ENCODE measurements around the gene PCIF1. TPM values are rescaled to one million over a fixed set of nuclear protein-coding genes. Genes with fewer than 3 reads are reported as not detected.

The PCIF1 gene
- total and polyA plus RNA-seq, 8 donors: 21.0 to 41.4 (median 27.3) TPM

GRCh38 chr20:45888681-45889080, 45.8 kb upstream of the PCIF1 start:
- peaks cover 15 to 64% (median 52%) of the 10 kb centered on the region in 4 donors for H3K36me3 ChIP-seq
- TF ChIP-seq POLR2AphosphoS5 (IDR thresholded peaks at IDR 0.05) (no peak), POLR2A (IDR thresholded peaks at IDR 0.05) (no peak), EP300 (IDR thresholded peaks at IDR 0.05) (no peak), CTCF (IDR thresholded peaks at IDR 0.05) (no peak)
- intact Hi-C loops (cut with DNase I; ENCODE audit: low total_unique reads): no loop called here

GRCh38 chr20:45890077-45890984, 44.2 kb upstream of the PCIF1 start:
- H3K4me1 ChIP-seq: peaks cover 15 to 50% (median 44%) of the 10 kb centered on the region in 4 donors
- H3K9me3 ChIP-seq: no peaks in the 10 kb centered on the region
- H3K27me3 ChIP-seq: no peaks in the 10 kb centered on the region
- TF ChIP-seq POLR2A (IDR thresholded peaks at IDR 0.05): no peak
- TF ChIP-seq POLR2AphosphoS5 (IDR thresholded peaks at IDR 0.05): peak in 2 of 3 donors; percentile 65 to 70
- TF ChIP-seq EP300 (IDR thresholded peaks at IDR 0.05): no peak
- peak in 5 of 7 experiments; percentile 37 to 65 (median 55) for TF ChIP-seq CTCF (IDR thresholded peaks at IDR 0.05)
- intact Hi-C loops (cut with DNase I; ENCODE audit: low total_unique reads): no loop called here
- 1 to 5% (median 2%) methylated on average over 31 to 79 of the region's 79 CpGs for WGBS, 5 donors
- peak overlapping the region; percentile 65 to 92 (median 74) for H3K4me3 ChIP-seq
- H3K36me3 ChIP-seq: peaks cover 31 to 66% (median 55%) of the 10 kb centered on the region in 4 donors
- peak; percentile 83 to 94 for DNase-seq
- peak overlapping the region; percentile 83 to 88 (median 87) for H3K27ac ChIP-seq

More at GRCh38 chr20:45888681-45889080, 45.8 kb upstream of the PCIF1 start:
- no peaks in the 10 kb centered on the region for H3K9me3 ChIP-seq
- WGBS, 5 donors: 50 to 92% (median 91%) methylated on average over 1 to 3 of the region's 3 CpGs
- no peaks in the 10 kb centered on the region for H3K27me3 ChIP-seq
- no peak overlapping the region for H3K27ac ChIP-seq
- no peak for DNase-seq
- peaks cover 21 to 63% (median 51%) of the 10 kb centered on the region in 4 donors for H3K4me1 ChIP-seq
- no peak overlapping the region for H3K4me3 ChIP-seq

DNA sequence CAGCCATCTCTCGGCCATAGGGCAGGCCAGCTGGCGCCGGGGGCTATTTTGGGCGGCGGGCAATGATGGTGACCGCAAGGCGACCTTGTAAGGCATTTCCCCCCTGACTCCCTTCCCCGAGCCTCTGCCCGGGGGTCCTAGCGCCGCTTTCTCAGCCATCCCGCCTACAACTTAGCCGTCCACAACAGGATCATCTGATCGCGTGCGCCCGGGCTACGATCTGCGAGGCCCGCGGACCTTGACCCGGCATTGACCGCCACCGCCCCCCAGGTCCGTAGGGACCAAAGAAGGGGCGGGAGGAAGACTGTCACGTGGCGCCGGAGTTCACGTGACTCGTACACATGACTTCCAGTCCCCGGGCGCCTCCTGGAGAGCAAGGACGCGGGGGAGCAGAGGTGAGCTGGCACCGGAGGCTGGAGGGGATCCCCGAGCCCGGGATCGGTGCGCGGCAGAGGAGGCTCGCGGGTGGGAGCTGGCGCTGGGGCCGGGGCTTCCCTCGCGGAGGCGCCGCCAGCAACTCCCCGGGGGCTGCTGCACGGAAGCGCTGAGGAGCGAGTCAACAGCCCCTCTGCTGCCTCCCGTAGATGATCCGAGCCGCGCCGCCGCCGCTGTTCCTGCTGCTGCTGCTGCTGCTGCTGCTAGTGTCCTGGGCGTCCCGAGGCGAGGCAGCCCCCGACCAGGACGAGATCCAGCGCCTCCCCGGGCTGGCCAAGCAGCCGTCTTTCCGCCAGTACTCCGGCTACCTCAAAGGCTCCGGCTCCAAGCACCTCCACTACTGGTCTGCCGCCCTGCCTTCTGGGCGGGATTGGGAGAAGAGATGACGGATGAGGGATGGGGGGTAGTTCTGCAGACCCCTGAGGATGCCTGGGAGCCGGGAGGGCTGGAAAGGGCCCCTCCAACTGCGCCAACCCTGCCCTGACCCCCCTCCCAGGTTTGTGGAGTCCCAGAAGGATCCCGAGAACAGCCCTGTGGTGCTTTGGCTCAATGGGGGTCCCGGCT, 43.2 kb upstream of the PCIF1 start, which contains the start of the genes CTSA and NEURL2:
TSS of gene CTSA (plus strand) at position 351 of the 999 bp plus-strand sequence. CDS start at position 585, 234 bp downstream.
TSS of gene NEURL2 (minus strand) at position 224 of the 999 bp plus-strand sequence. CDS start at position 7, 217 bp downstream.
- WGBS, 5 donors: 0 to 1% (median 1%) methylated on average over 47 to 78 of the region's 78 CpGs

More for the DNA sequence above, 43.2 kb upstream of the PCIF1 start, which contains the start of the genes CTSA and NEURL2:
- intact Hi-C loops (cut with DNase I; ENCODE audit: low total_unique reads): no loop called here
- Histone ChIP-seq H3K36me3 (peaks cover 39 to 66% (median 57%) of the 10 kb centered on the region in 4 donors), H3K9me3 (no peaks in the 10 kb centered on the region), H3K4me1 (peaks cover 15 to 50% (median 42%) of the 10 kb centered on the region in 4 donors), H3K27me3 (no peaks in the 10 kb centered on the region), H3K27ac (peak within 1 kb of the TSS; percentile 83 to 88 (median 87)), H3K4me3 (peak within 1 kb of the TSS; percentile 65 to 92 (median 74))
- TF ChIP-seq EP300 (IDR thresholded peaks at IDR 0.05) (no peak), POLR2AphosphoS5 (IDR thresholded peaks at IDR 0.05) (peak; percentile 78 to 97 (median 84)), CTCF (IDR thresholded peaks at IDR 0.05) (peak in 1 of 7 experiments; percentile 22), POLR2A (IDR thresholded peaks at IDR 0.05) (no peak)
- peak; percentile 97 for DNase-seq
